NOMO-1 treated with dmso at 0.1 percent for 144 hours (cell line): ENCODE results near the gene MFSD12.

ENCODE experiments used
- DNase-seq: peaks from one replicate; lab custom pipeline; 2025; ENCODE audit not compliant: unreplicated experiment; lab: John Stamatoyannopoulos, UW

Gene MFSD12

DNA sequence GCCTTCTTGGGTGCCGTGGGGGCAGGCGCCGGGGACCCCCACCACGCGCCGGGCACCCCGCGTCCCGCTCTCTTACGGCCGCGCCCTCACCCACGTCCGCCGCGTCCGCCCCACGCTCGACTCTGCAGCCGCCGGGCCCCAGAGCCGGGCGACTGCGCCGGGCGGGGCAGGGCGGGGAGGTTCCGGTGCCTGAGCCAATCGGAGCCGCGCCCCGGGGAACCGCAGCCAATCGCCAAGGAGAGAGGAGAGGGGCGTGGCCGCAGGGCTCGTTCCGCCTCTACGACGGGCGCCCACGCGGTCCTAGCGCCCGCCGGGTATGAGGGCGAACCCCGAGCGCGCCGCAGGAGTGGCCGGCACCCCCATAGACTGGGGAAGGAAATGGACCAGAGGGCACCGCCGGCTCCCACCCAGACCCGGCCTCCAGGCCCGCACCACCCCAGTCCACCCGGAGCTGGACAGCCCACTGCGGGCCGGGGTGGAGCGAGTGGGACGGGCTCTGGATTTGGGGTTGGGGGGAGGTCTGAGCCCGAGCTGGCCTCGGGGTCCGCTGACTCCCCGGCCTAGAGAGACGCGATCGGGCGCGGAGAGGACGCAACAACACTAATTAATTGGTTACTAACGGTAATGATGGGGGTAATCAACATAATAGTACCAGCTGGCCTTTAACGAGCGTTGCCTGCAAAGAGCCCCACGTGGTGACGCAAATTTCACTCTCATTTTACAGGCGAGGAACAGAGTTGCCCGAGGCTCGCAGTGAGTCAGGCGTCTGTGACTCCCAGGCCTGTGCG lies at the start of gene MFSD12:
Gene MFSD12 (minus strand): TSS at position 126 of the 788 bp plus-strand sequence. CDS start 183 bp downstream, outside the sequence.
- DNase-seq: peak; percentile 92

DNA sequence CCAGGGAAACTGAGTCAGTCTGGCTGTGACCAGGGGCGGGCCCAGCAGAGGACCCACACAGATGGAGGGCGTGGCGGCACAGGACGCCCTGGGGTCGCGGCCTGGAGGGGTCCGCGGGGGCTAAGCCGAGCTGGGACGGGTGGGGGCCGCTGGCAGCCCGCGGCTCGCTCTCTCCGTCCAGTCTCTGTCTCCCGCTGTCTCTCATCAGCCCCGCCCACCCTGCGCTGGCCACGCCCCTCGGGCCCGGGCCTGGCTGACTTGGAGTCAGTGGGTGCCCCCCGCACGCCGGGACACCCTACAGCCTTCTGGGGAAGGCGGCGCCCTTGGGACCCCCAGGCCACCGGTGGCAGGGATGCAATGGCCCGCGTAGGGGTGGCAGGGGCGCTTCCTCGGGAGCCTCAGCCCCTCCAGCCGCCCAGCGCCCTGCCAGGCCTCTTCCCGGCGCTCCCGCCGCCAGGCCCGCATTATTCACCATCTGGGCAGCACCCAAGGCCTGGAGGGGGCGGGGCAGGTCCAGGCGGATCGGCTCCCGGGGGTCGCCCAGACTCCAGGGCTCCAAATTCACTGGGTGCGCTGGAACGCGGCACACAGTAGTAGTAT lies 49.4 kb upstream of the MFSD12 start, which contains the start of gene TBXA2R:
Gene TBXA2R (minus strand): TSS at position 186 of the 600 bp plus-strand sequence. CDS start 6,241 bp downstream, outside the sequence.
- no peak for DNase-seq

DNA sequence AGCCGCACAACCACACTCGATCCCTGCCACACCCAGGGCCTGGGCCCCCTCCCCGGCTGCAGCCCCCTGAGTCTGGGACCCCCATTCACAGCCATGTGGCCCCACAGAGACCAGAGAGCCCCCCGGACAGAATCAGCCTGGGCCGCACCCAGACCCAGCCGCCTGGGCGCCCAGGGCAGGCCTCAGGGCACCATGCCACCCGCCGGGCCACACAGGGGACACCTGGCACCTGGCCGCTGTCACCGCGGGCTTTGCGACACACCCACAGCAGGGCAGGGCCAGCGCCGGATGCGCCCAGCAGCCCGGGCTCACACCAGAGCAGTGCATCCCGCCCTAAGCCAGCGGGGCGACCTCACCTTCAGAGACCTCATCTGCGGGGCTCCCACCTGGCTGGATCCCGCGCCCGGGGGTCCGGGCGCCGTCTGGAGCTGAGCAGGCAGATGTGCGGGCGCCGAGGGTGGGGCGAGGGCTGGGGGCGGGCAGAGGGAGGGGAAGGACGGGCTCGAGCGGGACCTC lies 48.8 kb upstream of the MFSD12 start:
- no peak for DNase-seq

DNA sequence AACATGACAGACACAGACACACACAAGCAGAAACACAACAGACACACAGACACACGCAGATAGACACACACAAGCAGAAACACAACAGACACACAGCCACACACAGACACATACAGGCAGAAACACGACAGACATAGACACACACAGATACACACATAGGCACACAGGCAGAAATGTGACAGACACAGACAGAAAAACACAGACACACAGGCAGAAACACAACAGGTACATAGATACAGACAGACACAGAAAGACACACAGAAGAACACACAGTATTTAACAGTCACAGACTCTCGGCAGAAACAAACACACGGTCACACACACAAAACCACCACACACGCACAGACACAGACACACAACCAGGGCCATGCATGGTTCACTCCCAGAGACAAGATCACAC lies 48.4 kb upstream of the MFSD12 start:
- no peak for DNase-seq

DNA sequence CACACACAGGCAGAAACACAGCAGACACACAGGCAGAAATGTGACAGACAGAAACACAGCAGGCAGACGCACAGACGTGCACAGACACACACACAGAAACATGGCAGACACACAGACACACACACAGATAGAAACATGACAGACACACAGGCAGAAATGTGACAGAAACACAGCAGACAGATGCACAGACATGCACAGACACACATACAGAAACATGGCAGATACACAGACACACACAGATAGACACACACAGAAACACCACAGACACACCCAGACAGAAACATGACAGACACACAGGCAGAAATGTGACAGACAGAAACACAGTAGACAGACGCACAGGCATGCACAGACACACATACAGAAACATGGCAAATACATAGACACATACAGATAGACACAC lies 48.0 kb upstream of the MFSD12 start:
- DNase-seq: no peak

DNA sequence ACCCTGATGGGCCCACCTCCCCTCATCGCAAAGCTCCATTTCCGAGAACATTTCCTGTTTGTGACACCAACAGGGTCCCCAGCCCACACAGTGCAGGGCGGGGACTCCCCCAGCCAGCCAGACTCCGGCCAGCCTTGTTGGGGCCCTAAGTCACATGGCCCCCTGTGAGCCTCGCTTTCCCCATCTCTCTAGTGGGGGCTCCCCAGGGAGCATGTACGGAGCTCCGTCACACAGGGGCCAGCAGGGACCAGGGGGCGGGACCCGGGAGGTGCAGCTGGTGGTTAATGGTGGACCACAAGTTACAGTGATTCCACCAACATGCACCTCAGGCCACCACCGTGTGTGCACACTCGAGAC lies 47.6 kb upstream of the MFSD12 start:
- no peak for DNase-seq

DNA sequence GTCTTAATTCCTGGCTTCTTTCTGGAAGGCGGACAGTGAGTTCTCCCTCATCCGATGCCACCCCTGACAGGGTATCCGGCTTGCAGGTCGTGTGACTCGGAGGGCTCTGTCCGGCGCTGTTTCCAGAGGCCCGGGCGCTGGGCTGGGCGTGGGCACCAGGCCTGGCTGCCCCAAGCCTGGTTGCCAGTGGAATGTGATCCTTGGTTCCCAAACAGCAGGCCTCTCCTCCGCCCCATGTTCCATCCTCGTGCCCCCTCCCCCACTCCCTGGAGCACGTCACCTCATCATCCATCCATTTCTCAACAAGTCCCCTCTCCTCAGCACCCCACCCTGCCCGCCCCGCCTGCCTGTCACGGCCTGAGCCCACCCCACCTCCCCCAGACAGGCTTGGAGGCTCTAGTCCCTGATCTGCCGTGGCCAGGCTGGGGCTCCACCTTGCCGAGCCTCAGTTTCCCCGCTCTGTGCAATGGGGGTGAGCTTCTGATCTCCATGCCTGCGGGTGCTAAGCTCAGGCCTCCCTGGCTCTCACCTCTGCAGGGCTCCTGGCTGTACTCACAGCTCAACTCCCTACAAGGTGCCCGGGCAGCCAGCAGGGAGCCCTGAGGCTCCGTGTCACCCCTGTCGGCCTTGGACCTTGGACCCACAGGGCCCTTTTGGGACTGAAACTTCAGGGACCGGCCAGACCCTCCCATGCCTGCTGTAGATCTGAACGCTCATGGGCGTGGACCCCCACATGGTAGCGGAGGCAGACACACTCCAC lies 47.0 kb upstream of the MFSD12 start:
- no peak for DNase-seq

DNA sequence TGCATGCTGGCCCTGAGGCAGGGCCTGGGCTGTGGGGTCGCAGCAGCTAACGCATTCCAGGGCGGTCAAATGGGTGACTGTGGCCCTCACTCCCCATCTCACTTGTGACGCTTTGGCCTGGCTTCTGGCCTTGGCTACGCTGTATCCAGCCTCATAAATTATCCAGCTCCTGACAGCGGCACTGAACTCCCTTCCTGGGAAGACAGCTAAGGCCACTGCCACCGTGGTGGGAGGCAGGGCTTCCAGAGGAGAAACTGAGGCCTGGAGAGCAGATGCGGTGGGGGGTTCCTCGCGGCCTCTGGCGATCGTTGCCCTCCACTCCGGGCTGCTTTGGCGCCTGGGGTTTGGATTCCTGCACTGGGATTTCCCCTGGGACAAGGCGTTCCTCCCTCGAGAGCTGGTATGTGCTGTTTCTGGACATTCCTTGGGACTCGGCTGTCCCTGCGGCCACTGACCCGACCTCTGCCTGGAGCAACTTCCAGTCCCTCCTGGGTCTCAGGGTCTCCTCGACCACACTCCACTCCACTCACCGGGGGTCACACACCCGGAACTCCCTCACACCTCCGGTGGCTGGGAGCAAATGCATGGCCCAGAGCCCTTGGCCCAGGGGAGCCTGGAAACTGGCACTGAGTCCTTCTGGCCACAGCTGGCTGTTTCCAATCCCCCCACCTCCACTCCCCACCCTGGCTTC lies 45.9 kb upstream of the MFSD12 start:
- DNase-seq: no peak

DNA sequence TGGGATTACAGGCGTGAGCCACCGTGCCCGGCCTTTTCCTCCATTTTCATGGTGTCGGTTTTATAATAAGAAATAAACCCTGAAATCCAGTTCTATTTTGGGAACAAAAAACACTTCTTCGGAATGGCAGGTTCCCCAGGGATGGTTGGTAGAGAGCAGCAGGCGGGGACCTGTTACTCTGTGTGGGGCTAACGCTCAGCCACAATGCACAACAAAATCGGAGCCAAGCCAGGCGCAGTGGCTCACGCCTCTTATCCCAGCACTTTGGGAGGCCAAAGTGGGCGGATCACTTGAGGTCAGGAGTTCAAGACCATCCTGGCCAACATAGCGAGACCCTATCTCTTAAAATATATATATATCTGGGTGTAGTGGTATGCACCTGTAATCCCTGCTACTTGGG lies 43.6 kb upstream of the MFSD12 start:
- DNase-seq: no peak

DNA sequence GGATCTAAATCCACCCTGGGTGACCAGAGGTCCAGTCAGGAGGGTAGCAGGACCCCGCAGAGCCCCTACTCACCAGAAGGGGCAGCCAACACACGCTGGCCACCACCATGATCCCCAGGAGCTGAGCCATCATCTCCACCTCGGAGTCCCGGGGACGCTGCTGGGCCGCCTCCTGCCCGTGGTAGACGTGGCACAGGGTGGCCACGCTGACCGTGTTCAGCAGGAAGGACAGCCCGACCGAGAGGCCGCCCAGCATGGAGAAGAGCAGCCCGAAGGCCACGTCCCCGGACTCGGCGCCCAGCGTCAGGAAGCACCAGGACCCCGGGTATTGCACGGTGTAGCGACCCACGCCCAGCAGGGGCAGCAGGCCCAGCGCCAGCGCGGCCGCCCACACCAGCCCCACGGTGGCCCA lies 42.4 kb upstream of the MFSD12 start:
- no peak for DNase-seq

DNA sequence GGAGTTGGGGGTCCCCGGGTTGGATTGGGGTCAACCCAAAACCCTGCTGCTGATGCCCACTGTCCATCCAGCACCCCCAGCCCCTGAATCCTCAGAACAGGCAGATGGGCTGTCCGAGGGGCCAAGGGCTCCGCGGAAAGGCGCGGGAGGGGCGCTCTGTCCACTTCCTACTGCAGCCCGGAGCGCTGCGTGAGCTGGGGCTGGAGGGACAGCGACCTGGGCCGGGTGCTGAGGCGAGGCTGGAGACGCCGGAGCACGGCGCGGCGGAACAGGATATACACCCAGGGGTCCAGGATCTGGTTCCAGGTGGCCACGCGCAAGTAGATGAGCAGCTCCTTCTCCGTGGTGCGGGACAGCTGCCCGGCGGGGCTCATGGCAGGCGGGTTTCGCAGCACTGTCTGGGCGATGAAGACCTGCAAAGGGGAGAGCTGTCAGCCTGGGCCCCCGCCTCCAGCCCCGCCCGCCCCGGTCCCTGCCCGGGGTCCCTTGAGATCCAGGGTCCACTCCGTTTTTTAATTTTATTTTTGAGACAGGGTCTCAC lies 38.2 kb upstream of the MFSD12 start:
- DNase-seq: no peak

DNA sequence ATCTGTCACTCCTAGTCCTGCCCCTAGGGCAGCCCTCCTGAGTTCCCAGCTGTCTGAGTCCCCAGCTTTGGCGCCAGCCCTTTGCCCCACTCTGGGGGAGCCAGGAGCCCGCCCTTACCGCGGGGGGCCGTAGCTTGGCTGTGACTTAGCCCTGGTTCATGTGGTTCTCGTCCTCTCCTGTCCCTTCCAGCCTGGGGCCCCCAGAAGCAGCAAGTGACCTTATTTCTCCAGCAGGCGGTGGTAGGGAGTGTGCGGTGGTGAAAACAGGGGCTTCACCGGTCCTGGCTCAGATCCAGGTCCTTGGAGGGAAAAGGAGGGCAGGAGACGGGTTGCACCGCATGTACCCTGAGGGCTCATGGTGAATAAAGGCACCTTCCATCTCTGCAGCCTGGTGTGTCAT lies 35.8 kb upstream of the MFSD12 start:
- no peak for DNase-seq

DNA sequence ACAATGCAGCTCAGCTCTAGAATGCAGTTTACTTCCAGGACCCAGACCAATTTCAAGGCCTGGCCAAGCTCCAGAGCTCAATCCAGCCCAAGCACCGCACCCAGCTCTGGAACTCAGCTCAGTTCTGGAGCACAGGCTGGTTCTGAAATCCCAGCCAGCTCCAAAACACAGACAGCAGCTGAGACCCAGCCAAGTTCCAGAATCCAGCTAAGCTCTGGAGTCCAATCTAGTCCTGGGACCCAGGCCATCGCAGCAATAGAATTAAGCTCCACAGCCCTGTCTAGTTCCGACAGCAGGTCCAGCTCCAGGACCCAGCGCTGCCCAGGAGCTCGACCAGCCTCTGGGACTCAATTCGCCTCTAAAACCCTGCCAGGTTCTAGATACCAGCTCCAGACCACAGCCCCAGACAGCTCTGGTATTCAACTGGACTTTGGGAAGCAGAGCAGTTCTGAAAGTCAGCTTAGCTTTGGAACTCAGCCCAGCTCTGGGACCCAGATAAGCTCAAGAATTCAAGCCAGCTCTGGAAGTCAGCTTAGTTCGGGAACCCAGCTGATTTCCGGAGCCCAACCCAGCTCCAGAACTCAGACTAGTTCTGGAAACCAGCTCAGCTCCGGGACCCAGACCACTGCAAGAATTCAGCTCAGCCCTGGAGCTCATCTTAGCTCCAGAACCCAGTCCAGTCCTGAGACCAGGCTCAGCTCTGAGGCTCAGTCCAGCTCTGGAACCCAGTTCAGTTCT lies 34.7 kb upstream of the MFSD12 start:
- DNase-seq: no peak

DNA sequence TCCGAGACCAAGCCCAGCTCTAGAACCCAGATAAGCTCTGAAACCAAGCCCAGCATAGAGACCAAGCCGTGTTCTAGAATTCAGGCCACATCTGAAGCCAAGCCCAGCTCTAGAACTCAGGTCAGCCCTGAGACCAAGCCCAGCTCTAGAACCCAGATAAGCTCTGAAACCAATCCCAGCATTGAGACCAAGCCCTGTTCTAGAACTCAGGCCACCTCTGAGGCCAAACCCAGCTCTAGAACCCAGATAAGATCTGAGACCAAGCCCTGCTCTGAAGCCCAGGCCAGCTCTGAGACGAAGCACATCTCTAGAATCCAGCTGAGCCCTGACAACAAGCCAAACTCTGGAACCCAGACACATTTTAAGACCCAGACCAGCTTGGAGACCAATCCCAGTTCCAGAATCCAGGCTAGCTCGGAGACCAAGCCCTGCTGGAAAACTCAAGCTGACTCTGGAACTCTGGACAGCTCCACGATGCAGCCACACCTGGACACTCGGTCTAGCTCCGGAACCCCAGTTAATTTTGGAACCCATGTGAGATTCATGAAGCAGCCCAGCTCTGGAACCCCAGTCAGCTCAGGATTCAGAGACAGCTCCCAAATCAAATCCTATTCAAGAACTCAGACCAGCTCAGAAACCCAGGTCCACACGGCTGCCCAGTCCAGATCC lies 33.7 kb upstream of the MFSD12 start:
- DNase-seq: no peak

DNA sequence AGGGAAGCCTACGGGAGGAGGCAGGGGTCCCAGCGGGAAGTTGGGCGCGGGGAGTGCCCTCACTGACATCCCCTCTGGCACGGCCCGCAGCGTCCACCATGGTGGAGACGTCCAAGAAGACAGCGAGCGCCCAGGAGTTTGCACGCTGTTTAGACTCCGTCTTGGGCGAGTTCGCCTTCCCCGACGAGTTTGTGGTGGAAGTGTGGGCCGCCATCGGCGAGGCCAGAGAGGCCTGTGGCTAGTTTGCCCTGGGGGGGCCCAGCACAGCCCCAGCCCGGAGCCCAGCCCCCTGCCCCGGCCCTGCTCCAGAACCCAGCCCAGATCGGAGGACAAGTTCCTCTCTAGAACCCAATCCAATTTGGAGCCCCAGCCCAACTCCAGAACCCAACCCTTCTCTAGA lies 32.6 kb upstream of the MFSD12 start:
- no peak for DNase-seq

DNA sequence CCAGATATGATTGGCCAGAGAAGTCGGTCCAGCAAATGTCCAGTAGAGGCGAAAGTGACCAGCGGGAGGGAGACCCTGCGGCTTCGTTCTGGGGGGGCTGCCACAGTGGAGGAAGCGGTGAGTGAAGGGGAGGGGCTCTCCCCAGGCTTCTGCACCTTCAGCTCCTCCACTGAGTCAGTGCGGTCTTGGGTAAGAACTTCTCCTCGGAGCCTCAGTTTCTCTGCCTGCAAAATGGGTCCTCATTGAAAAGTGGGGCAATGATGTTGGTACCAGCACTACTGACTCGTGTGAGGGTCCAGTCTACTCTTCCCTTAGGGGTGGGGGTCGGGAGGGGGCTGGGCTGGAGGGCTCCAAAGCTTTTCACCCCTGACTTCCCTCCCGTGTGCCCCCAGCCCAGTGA lies 32.1 kb upstream of the MFSD12 start:
- DNase-seq: no peak

DNA sequence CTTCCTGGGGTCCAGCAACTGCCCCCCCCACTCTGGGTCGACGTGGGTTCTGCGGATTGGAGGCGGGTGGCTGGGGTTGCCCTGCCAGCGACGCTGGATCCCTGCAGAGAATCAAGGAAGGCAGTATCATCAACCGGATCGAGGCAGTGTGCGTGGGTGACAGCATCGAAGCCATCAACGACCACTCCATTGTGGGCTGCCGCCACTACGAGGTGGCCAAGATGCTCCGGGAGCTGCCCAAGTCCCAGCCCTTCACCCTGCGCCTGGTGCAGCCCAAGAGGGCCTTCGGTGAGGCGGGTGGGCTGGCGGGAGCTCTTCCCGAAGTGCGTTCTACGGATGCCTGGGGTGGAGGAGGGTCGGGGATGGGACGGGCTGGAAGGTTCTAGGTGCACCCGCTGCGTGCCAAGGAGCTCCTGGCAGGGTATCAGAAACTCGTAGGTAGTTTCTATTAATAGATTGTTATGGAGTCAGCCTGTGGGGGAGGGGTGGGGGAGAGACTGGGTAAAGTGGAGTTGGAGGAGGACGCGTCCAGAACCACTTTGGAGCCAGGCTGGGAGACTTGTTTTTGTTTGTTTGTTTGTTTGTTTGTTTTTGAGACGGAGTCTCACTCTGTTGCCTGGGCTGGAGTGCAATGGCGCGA lies 29.4 kb upstream of the MFSD12 start:
- no peak for DNase-seq

DNA sequence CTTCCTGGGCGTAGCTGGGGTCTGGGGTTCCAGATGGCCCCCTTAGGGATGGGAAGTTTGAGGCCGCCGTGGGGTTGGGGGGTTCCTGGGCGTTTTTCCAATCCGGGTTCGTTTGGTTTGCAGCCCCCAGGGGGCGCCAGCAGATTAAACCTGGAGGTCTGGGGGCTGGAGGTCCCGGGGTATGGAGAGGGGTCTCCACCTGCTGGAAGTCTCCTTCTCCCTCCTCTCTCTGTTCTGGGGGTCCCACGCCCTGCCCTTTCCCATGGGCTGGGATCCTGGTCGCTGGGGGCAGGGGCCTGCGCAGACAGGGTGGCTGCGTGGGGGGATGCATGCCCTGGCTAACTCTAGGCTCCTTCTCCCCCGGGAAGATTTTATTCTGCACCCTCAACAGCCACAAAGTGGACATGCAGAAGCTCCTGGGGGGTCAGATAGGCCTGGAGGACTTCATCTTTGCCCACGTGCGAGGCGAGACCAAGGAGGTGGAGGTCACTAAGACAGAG lies 28.8 kb upstream of the MFSD12 start:
- DNase-seq: no peak
